GM12878 (cell line): Measurements from ENCODE around the gene OTOGL. TPM values are rescaled to one million over a fixed set of nuclear protein-coding genes. Genes with fewer than 3 reads are reported as not detected.
A peak's percentile ranks its signal among the peaks of the same experiment; 100 is the strongest.
"Not testable (repeated sequence)": the region's sequence is repeated elsewhere in the genome, so short reads cannot be mapped to it uniquely, and the experiment has no call there.

ENCODE experiments used
- ATAC-seq: fragments of 200-7000 bp; cut with Tn5 transposase; 3 replicates; pipeline ENCODE4 v1.9.1; 2020; ENCODE audit warnings: mild to moderate bottlenecking, moderate library complexity
- BruUV-seq: library from RNA; stranded (reverse); fragments of 400-500 nt; replicated peaks from 2 replicates; lab custom pipeline; 2021; lab: Mats Ljungman, UMichigan
- CTCF ChIA-PET: fragments of 300-600 bp; sonication (Branson Sonifier 250); formaldehyde crosslinking; extraction: SDS; loops from one replicate; lab custom pipeline; 2021; ENCODE audit warnings: inconsistent platforms; lab: Yijun Ruan, JAX
- POLR2A ChIA-PET: fragments of 350-600 bp; formaldehyde crosslinking; extraction: SDS; loops from one replicate; lab custom pipeline; 2021; ENCODE audit warnings: inconsistent platforms; lab: Charles Lee
- RAD21 ChIA-PET: fragments of 300-600 bp; sonication (Branson Sonifier 250); formaldehyde crosslinking; loops from one replicate; lab custom pipeline; 2023; ENCODE audit warnings: antibody characterized with exemption; ENCODE audit not compliant: unreplicated experiment; lab: Charles Lee
- SMC1A ChIA-PET: fragments of 300-600 bp; sonication (Branson Sonifier 250); formaldehyde crosslinking; loops from one replicate; lab custom pipeline; 2023; ENCODE audit not compliant: unreplicated experiment, uncharacterized antibody; lab: Charles Lee
- DNase-seq: peaks from one replicate; pipeline ENCODE4 v3.0.0-alpha.2; 2011; ENCODE audit warnings: low read depth, low spot score
- FAIRE-seq: peaks from 3 replicates; lab custom pipeline; 2011; peaks lifted over from hg19 to GRCh38; lab: Jason Lieb, UNC
- H2AFZ ChIP-seq: 2 replicates; pipeline ENCODE4 v1.6.0; 2011; ENCODE audit warnings: low read depth, low read length, control low read depth; ENCODE audit not compliant: control insufficient read depth
- H3K27ac ChIP-seq: 2 replicates; pipeline ENCODE4 v1.5.1; 2011; ENCODE audit warnings: control low read depth; ENCODE audit not compliant: control insufficient read depth, insufficient read depth
- H3K27me3 ChIP-seq, 2 experiments: replicated peaks in 1 of 2; 2 replicates each; pipeline versions ENCODE4 v1.6.0 to v1.6.1; 2011; ENCODE audit warnings: low read length in 1 of 2; ENCODE audit not compliant: control insufficient read depth in 2 of 2, insufficient read depth in 2 of 2
- H3K36me3 ChIP-seq, 2 experiments: 2 replicates each; pipeline ENCODE4 v1.5.1; 2011; ENCODE audit warnings: low read length in 1 of 2; ENCODE audit not compliant: control insufficient read depth in 2 of 2, insufficient read depth in 2 of 2
- H3K4me1 ChIP-seq: 2 replicates; pipeline ENCODE4 v1.6.1; 2011; ENCODE audit warnings: mild to moderate bottlenecking, low read length, moderate library complexity, mixed read lengths; ENCODE audit not compliant: control insufficient read depth, insufficient read depth
- H3K4me2 ChIP-seq: 2 replicates; pipeline ENCODE4 v1.6.0; 2011; ENCODE audit warnings: control low read depth; ENCODE audit not compliant: control insufficient read depth, insufficient read depth
- H3K4me3 ChIP-seq: fragments of 200-600 bp; sonication (generic); 2 replicates; pipeline ENCODE4 v1.5.1; 2016
- H3K79me2 ChIP-seq: 2 replicates; pipeline ENCODE4 v1.6.0; 2011; ENCODE audit warnings: low read length; ENCODE audit not compliant: control insufficient read depth, insufficient read depth
- H3K9ac ChIP-seq: 2 replicates; pipeline ENCODE4 v1.8.0; 2011; ENCODE audit warnings: low read length, control low read depth, mixed read lengths; ENCODE audit not compliant: control insufficient read depth, insufficient read depth
- H3K9me3 ChIP-seq: replicated peaks from 3 replicates; pipeline ENCODE4 v1.5.1; 2011; ENCODE audit warnings: mild to moderate bottlenecking, low read length; ENCODE audit not compliant: control insufficient read depth, insufficient read depth
- H4K20me1 ChIP-seq: 2 replicates; pipeline ENCODE4 v1.6.0; 2011; ENCODE audit not compliant: control insufficient read depth, insufficient read depth
- ATF7 ChIP-seq: fragments of 450-650 bp; IDR thresholded peaks from 2 replicates; pipeline ENCODE4 v1.6.1; 2016; ENCODE audit warnings: low read depth, mild to moderate bottlenecking
- EP300 ChIP-seq, 2 experiments: fragments of 150-350 bp in 1 of 2; IDR thresholded peaks; 2 replicates each; pipeline ENCODE4 v1.6.1; 2011 to 2012; ENCODE audit warnings: low read depth in 2 of 2, low read length in 2 of 2, borderline replicate concordance in 1 of 2, improper control_type of control experiment in 1 of 2, inconsistent platforms in 1 of 2; ENCODE audit not compliant: control insufficient read depth in 1 of 2
- SREBF1 ChIP-seq: IDR thresholded peaks from 2 replicates; pipeline ENCODE4 v1.6.1; 2012; ENCODE audit warnings: mild to moderate bottlenecking, low read length
- ZNF687 ChIP-seq: fragments of 450-650 bp; IDR thresholded peaks from 2 replicates; pipeline ENCODE4 v1.6.1; 2017; ENCODE audit warnings: mild to moderate bottlenecking, moderate library complexity
- WGBS: methylation state at CpG from one replicate; pipeline ENCODE4 v1.1.6; 2016; ENCODE audit warnings: low lambda C conversion rate; ENCODE audit not compliant: insufficient replicate concordance, insufficient coverage; ENCODE audit errors: missing lambda C conversion rate; 5-methylcytosine and 5-hydroxymethylcytosine counted together
- in situ Hi-C: fragments of 300-500 bp; cut with MboI; formaldehyde crosslinking; loops from 9 replicates; pipeline ENCODE4 v1.14.3; 2018; ENCODE audit warnings: mixed read lengths
- intact Hi-C: fragments of 100-400 bp; cut with micrococcal nuclease; formaldehyde crosslinking; loops from one replicate; pipeline ENCODE4 v1.14.2; 2022; ENCODE audit not compliant: unreplicated experiment
- polyA plus RNA-seq, 11 experiments: library from polyadenylated mRNA; depleted of rRNA in 4 of 11; unstranded in 6 of 11; stranded (reverse) in 5 of 11; fragments of >200 nt; fragmentation: Nextera tagmentation in 4 of 11; fragmentation: Illumina TruSeq in 1 of 11; extraction: Ambion mirVana in 4 of 11; extraction: Trizol in 1 of 11; gene quantifications; 1 replicate in 1 of 11; 2 replicates in 10 of 11; pipeline versions ENCODE4 v1.2.1 to v1.2.3, GENCODE V29; 2011 to 2016; ENCODE audit warnings: inconsistent platforms in 2 of 11, missing spikeins in 2 of 11, low read depth in 1 of 11
- total RNA-seq, 4 experiments: library from RNA; depleted of rRNA in 3 of 4; stranded (reverse); fragments of >200 nt in 3 of 4; fragmentation: Illumina TruSeq in 1 of 4; extraction: Trizol in 1 of 4; gene quantifications; 2 replicates each; pipeline versions ENCODE4 v1.2.1 to v1.2.3, GENCODE V29; 2013 to 2021

OTOGL gene
- total and polyA plus RNA-seq, 10 of the 15 experiments (the other 5 are each of a cell fraction or from before 2014, with no cell fraction given): 0.04 to 3.7 (median 0.27) TPM

GRCh38 chr12:80217011-80217535 is 117.7 kb downstream of the OTOGL start (continued):
- peak in 1 of 2 experiments; percentile 31; a peak in 1 of 4 replicates for TF ChIP-seq EP300 (IDR thresholded peaks at IDR 0.05; ENCODE audit: borderline replicate concordance in 1 of 2, control insufficient read depth in 1 of 2, low read depth in 2 of 2, low read length in 2 of 2)
- no peak for TF ChIP-seq ZNF687
- no peak for TF ChIP-seq SREBF1
- TF ChIP-seq ATF7: no peak

GRCh38 chr12:80218925-80219324 is 119.6 kb downstream of the OTOGL start:
- H3K27me3 ChIP-seq, POLR2A ChIA-PET, ATAC-seq, H3K79me2 ChIP-seq, DNase-seq, H3K9me3 ChIP-seq, BruUV-seq, H3K4me2 ChIP-seq, H3K36me3 ChIP-seq, H3K4me3 ChIP-seq, H4K20me1 ChIP-seq, intact Hi-C loops, H2AFZ ChIP-seq, FAIRE-seq, H3K9ac ChIP-seq, RAD21 ChIA-PET, H3K27ac ChIP-seq, in situ Hi-C loops: not testable (repeated sequence)
- peaks cover 20% of the 10 kb centered on the region for H3K4me1 ChIP-seq
- ChIA-PET CTCF (interaction anchor here (0.6 to 1.0 kb wide), 4 partner anchors 9 to 53 kb away, joined by 3 to 4 read pairs (median 3); no protein-coding TSS in a partner anchor), SMC1A (interaction anchor here (1.1 to 1.6 kb wide), 3 partner anchors 9 to 183 kb away, joined by 3 to 5 read pairs (median 4); no protein-coding TSS in a partner anchor)
- 39% methylated on average over 5 of the region's 5 CpGs for WGBS
